MCF 10A (cell line): ENCODE results near the gene KCNB1. TPM values are rescaled to one million over a fixed set of nuclear protein-coding genes. Genes with fewer than 3 reads are reported as not detected.

Experiments used
- BruUV-seq: library from RNA; stranded (reverse); fragments of 400-500 nt; replicated peaks from 2 replicates; lab custom pipeline; 2021; lab: Mats Ljungman, UMichigan
- CTCF ChIA-PET: fragments of 300-600 bp; sonication (Branson Sonifier 250); formaldehyde crosslinking; extraction: SDS; loops from one replicate; lab custom pipeline; 2021; ENCODE audit warnings: antibody characterized with exemption, inconsistent platforms; lab: Yijun Ruan, JAX
- POLR2A ChIA-PET: fragments of 300-600, 350-650 bp; sonication (Branson Sonifier 250); formaldehyde crosslinking; extraction: SDS; loops from one replicate; lab custom pipeline; 2020; ENCODE audit warnings: antibody characterized with exemption, inconsistent platforms; lab: Yijun Ruan, JAX
- DNase-seq: peaks from one replicate; pipeline ENCODE4 v3.0.0-alpha.2; 2018; ENCODE audit not compliant: unreplicated experiment
- H3K27ac Mint-ChIP-seq: one replicate; pipeline ENCODE4 v1.8.0; 2022; ENCODE audit warnings: mild to moderate bottlenecking, low read depth, mixed read lengths; ENCODE audit not compliant: unreplicated experiment
- H3K27me3 Mint-ChIP-seq: one replicate; pipeline ENCODE4 v1.8.0; 2022; ENCODE audit warnings: mixed read lengths; ENCODE audit not compliant: insufficient read depth, unreplicated experiment
- H3K36me3 Mint-ChIP-seq: one replicate; pipeline ENCODE4 v1.8.0; 2022; ENCODE audit warnings: mild to moderate bottlenecking, moderate library complexity, mixed read lengths; ENCODE audit not compliant: insufficient read depth, unreplicated experiment
- H3K4me1 Mint-ChIP-seq: one replicate; pipeline ENCODE4 v1.8.0; 2022; ENCODE audit warnings: mixed read lengths; ENCODE audit not compliant: insufficient read depth, unreplicated experiment
- H3K4me3 Mint-ChIP-seq: one replicate; pipeline ENCODE4 v1.8.0; 2022; ENCODE audit warnings: mild to moderate bottlenecking, moderate library complexity, mixed read lengths; ENCODE audit not compliant: unreplicated experiment
- H3K9me3 Mint-ChIP-seq: one replicate; pipeline ENCODE4 v1.8.0; 2022; ENCODE audit warnings: mixed read lengths; ENCODE audit not compliant: unreplicated experiment
- intact Hi-C: fragments of 100-400 bp; cut with micrococcal nuclease; formaldehyde crosslinking; loops from 2 replicates; pipeline ENCODE4 v1.14.1; 2022
- total RNA-seq: library from RNA; stranded (reverse); gene quantifications from 2 replicates; pipeline ENCODE4 v1.2.3, GENCODE V29; 2022
- TF ChIP-seq, protein P1 (sequence below): fragments of 200-600 bp; IDR thresholded peaks from one replicate; pipeline ENCODE4 v1.8.0; 2022; ENCODE audit warnings: antibody characterized with exemption, mild to moderate bottlenecking; ENCODE audit not compliant: unreplicated experiment

Gene KCNB1
- total RNA-seq, 1 experiment from 2014 or later: 2.8 TPM

DNA sequence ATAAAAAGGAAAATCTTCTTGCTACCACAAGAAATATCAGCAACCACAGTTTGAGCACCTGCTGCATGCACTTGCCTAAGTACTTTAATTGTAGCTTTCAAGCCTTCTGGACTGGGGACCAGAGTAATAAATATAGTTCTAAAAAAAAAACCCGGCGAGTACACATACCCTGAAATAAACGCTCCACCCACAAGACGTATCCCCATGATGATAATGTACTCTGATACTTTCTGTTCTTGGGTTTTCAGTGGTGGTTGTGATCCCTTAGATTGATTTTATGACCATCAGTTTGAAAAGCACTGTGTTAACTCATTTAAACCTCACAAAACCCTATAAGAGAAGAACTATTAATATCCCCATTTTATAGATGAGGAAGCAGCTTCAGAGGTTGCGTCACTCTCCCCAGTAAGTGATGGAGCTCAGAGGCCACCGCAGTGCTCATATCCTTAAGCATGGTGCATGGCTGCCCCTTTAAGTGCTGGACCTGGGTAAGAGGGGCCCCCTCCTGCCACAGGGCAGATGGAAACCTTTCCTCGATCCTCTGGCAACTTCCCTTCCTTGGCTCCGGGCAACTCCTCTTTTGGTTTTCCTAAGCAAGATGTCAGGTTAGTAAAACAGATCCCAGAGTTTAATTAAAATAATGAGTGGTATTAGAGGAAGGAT is 67.3 kb downstream of the KCNB1 start:
- H3K27me3 Mint-ChIP-seq: no peaks in the 10 kb centered on the region
- H3K4me1 Mint-ChIP-seq: peaks cover 12% of the 10 kb centered on the region
- H3K27ac Mint-ChIP-seq: no peak overlapping the region
- POLR2A ChIA-PET: no interaction called here
- no peak for DNase-seq
- BruUV-seq: no TSS peak
- H3K9me3 Mint-ChIP-seq: no peaks in the 10 kb centered on the region
- TF ChIP-seq, protein P1, sequence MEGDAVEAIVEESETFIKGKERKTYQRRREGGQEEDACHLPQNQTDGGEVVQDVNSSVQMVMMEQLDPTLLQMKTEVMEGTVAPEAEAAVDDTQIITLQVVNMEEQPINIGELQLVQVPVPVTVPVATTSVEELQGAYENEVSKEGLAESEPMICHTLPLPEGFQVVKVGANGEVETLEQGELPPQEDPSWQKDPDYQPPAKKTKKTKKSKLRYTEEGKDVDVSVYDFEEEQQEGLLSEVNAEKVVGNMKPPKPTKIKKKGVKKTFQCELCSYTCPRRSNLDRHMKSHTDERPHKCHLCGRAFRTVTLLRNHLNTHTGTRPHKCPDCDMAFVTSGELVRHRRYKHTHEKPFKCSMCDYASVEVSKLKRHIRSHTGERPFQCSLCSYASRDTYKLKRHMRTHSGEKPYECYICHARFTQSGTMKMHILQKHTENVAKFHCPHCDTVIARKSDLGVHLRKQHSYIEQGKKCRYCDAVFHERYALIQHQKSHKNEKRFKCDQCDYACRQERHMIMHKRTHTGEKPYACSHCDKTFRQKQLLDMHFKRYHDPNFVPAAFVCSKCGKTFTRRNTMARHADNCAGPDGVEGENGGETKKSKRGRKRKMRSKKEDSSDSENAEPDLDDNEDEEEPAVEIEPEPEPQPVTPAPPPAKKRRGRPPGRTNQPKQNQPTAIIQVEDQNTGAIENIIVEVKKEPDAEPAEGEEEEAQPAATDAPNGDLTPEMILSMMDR: no peak
- H3K36me3 Mint-ChIP-seq: peaks cover 9% of the 10 kb centered on the region
- intact Hi-C loops: no loop called here
- H3K4me3 Mint-ChIP-seq: no peak overlapping the region
- CTCF ChIA-PET: interaction anchor here (1.2 kb wide), 1 partner anchor 11 kb away, joined by 3 read pairs; no protein-coding TSS in a partner anchor

DNA sequence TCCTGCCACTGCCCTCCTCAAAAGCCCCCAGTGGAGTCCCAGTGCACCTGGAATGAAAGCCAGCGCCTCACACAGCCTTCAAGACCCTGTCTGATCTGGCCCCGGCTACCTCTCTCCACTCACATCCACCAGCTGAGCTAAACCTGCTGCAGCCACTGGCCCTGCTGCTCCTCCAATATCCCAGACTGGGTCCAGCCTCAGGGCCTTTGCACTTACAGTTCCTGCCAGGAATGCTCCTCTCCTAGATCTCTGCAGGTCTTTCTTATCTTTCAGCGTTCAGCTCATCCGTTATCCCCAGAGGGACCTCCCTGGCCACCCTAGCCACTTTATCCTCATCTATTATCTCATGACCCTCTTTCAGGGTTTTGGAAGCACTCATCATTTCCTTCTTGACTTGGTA is 68.8 kb downstream of the KCNB1 start:
- Mint-ChIP-seq H3K27ac (no peak overlapping the region), H3K9me3 (no peaks in the 10 kb centered on the region), H3K4me3 (no peak overlapping the region), H3K27me3 (no peaks in the 10 kb centered on the region), H3K4me1 (no peaks in the 10 kb centered on the region), H3K36me3 (no peaks in the 10 kb centered on the region)
- no TSS peak for BruUV-seq
- TF ChIP-seq, protein P1: no peak
- CTCF ChIA-PET: no interaction called here
- DNase-seq: no peak
- intact Hi-C loops: no loop called here
- POLR2A ChIA-PET: interaction anchor here (1.2 kb wide), 1 partner anchor 11 kb away, joined by 4 read pairs; no protein-coding TSS in a partner anchor

DNA sequence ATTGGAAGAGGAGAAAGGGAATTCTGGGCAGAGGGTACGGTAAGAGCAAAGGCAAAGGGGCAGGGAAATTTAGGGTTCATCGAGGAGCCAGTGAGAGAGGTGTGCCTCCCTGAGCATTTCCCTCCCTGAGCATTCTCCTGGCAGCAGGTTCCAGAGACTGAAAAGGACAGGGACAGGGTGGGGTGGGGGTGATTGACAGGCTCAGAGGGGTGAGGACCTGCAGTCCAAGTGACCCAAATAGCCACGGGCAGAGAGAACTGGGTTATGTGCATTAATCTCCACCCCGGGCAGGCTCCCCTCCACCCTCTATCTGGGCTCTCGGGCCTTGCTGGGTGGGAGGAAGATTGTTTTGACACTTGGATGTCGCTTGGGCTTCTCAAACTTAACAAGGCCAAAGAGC is 69.5 kb downstream of the KCNB1 start:
- Mint-ChIP-seq H3K27me3 (no peaks in the 10 kb centered on the region), H3K36me3 (no peaks in the 10 kb centered on the region), H3K9me3 (no peaks in the 10 kb centered on the region), H3K4me1 (no peaks in the 10 kb centered on the region), H3K27ac (no peak overlapping the region), H3K4me3 (no peak overlapping the region)
- no TSS peak for BruUV-seq
- DNase-seq: no peak
- TF ChIP-seq, protein P1: no peak
- ChIA-PET POLR2A (no interaction called here), CTCF (no interaction called here)
- intact Hi-C loops: no loop called here

DNA sequence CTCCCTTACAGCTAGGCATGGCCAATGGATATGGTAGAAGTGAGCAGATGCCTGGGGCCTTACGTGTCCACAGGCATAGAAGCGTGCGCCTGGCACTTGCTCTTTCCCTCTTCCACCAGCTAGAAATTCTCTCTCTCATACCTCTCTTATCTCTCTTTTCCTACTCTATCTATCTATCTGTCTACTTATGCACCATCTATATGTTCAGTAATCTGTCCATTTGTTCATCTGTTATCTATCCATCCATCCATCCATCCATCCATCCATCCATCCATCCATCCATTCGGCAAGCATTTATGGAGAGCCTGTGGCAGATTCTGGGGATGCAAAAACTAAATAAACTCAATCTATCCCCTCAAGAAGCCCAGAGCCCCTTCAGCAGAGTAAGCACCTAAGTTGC is 70.2 kb downstream of the KCNB1 start:
- no TSS peak for BruUV-seq
- Mint-ChIP-seq H3K4me3 (no peak overlapping the region), H3K27ac (no peak overlapping the region), H3K36me3 (no peaks in the 10 kb centered on the region), H3K9me3 (no peaks in the 10 kb centered on the region), H3K27me3 (no peaks in the 10 kb centered on the region), H3K4me1 (no peaks in the 10 kb centered on the region)
- no peak for DNase-seq
- CTCF ChIA-PET: interaction anchor here (0.5 kb wide), 1 partner anchor 756 kb away, joined by 3 read pairs; no protein-coding TSS in a partner anchor
- TF ChIP-seq, protein P1: no peak
- POLR2A ChIA-PET: interaction anchor here (0.8 to 1.4 kb wide), 4 partner anchors 8 to 27 kb away, joined by 3 to 6 read pairs (median 4); no protein-coding TSS in a partner anchor
- intact Hi-C loops: no loop called here
